ENCODE measurements around the gene CEP112. TPM values are rescaled to one million over a fixed set of nuclear protein-coding genes. Genes with fewer than 3 reads are reported as not detected.

The CEP112 gene
- total and polyA plus RNA-seq, 2 of the 8 experiments (the other 6 are each of a cell fraction or from before 2014, with no cell fraction given): 0.62 to 3.1 TPM

- POLR2A ChIA-PET (ENCODE audit: partially characterized antibody): no interaction called here
- Histone ChIP-seq H2BK15ac (ENCODE audit: low read length) (no peak overlapping the region), H2BK5ac (ENCODE audit: low read depth, low read length) (no peak overlapping the region), H3K4ac (replicated peaks; ENCODE audit: insufficient read length, low read depth, low read length) (no peak overlapping the region), H2BK120ac (replicated peaks; ENCODE audit: low read depth, low read length) (no peak overlapping the region), H3K27me3 (replicated peaks in 1 of 4; ENCODE audit: control insufficient read depth in 3 of 4, extremely low read depth in 1 of 4, insufficient read depth in 3 of 4, low read length in 3 of 4) (no peaks in the 10 kb centered on the region; a peak in 3 of 7 replicates), H4K91ac (replicated peaks; ENCODE audit: insufficient read length, low read length) (no peak overlapping the region), H3K36me3 (ENCODE audit: control insufficient read depth in 2 of 4, insufficient read depth in 4 of 4, low read length in 3 of 4) (no peaks in the 10 kb centered on the region), H3K79me2 (ENCODE audit: control insufficient read depth in 1 of 2, insufficient read depth in 2 of 2, low read length in 2 of 2) (no peaks in the 10 kb centered on the region), H3K23ac (ENCODE audit: insufficient read length) (no peak overlapping the region), H3K4me1 (replicated peaks in 1 of 4; ENCODE audit: control insufficient read depth in 3 of 4, insufficient read depth in 4 of 4, low read length in 3 of 4) (no peaks in the 10 kb centered on the region), H3K79me1 (ENCODE audit: low read depth, low read length) (no peaks in the 10 kb centered on the region), H3K27ac (ENCODE audit: low read depth, low read length) (no peak overlapping the region), H3K56ac (replicated peaks; ENCODE audit: insufficient read length, low read depth, low read length) (no peak overlapping the region), H2AK5ac (ENCODE audit: low read depth, low read length) (no peak overlapping the region), H4K8ac (ENCODE audit: extremely low read depth, insufficient read depth, low read length) (no peak overlapping the region), H3K4me3 (ENCODE audit: extremely low read depth in 1 of 4, insufficient read depth in 2 of 4, low read depth in 3 of 4, low read length in 4 of 4) (no peak overlapping the region), H3K14ac (ENCODE audit: insufficient read length) (no peak overlapping the region), H2BK20ac (ENCODE audit: low read length) (no peak overlapping the region), H3K18ac (ENCODE audit: extremely low read depth, low read length) (no peak overlapping the region), H3K9ac (replicated peaks in 1 of 4; ENCODE audit: extremely low read depth in 1 of 4, low read depth in 3 of 4, low read length in 3 of 4) (no peak overlapping the region), H4K5ac (ENCODE audit: insufficient read length, low read depth, low read length) (no peak overlapping the region), H3K9me3 (ENCODE audit: insufficient read depth in 2 of 2, low read depth in 1 of 2, low read length in 1 of 2) (no peaks in the 10 kb centered on the region), H3K23me2 (ENCODE audit: low read depth, low read length) (peaks cover 1% of the 10 kb centered on the region; the same call in 1 of the 2 replicates), H4K20me1 (replicated peaks in 1 of 2; ENCODE audit: control insufficient read depth in 1 of 2, insufficient read depth in 2 of 2, low read length in 2 of 2) (no peaks in the 10 kb centered on the region), H3K4me2 (ENCODE audit: insufficient read depth in 1 of 2, low read depth in 2 of 2, low read length in 2 of 2) (no peak overlapping the region), H2AFZ (ENCODE audit: low read length) (no peak overlapping the region), H2BK12ac (ENCODE audit: low read depth, low read length) (no peak overlapping the region)
- DNase-seq (ENCODE audit: low read depth in 1 of 2, low spot score in 2 of 2) (no peak), FAIRE-seq (no peak)
- CTCF ChIA-PET (ENCODE audit: partially characterized antibody): interaction anchor here (0.5 kb wide), 1 partner anchor 58 kb away, joined by 3 read pairs; no protein-coding TSS in a partner anchor
- TF ChIP-seq ATF3 (IDR thresholded peaks at IDR 0.05; ENCODE audit: insufficient read depth, low read depth, low read length): no peak
- TF ChIP-seq BCL11A (IDR thresholded peaks at IDR 0.05; ENCODE audit: low read depth in 2 of 2, low read length in 2 of 2): no peak
- no peak for TF ChIP-seq SP2 (IDR thresholded peaks at IDR 0.05; ENCODE audit: low read length)
- no peak for TF ChIP-seq SIRT6 (IDR thresholded peaks at IDR 0.05; ENCODE audit: low read length)
- TF ChIP-seq GABPA (IDR thresholded peaks at IDR 0.05; ENCODE audit: borderline replicate concordance, insufficient read depth, low read length): no peak
- no peak for TF ChIP-seq EP300 (IDR thresholded peaks at IDR 0.05; ENCODE audit: borderline replicate concordance in 1 of 2, low read depth in 2 of 2, low read length in 2 of 2)
- 92% methylated on average over 3 of the region's 3 CpGs; no CpG with 5 or more reads in 1 of the 2 experiments for WGBS, 2 experiments (ENCODE audit: extremely low coverage in 1 of 2, insufficient coverage in 1 of 2, insufficient read length in 1 of 2, insufficient replicate concordance in 2 of 2, low coverage in 1 of 2, low lambda C conversion rate in 2 of 2, missing lambda C conversion rate in 1 of 2)
Observed at GRCh38 chr17:65679165-65679845, 512.6 kb downstream of the CEP112 start.

Measured in H1 (cell line).